H1 (cell line): ENCODE results near the gene EGFLAM. TPM values are rescaled to one million over a fixed set of nuclear protein-coding genes. Genes with fewer than 3 reads are reported as not detected.

Experiments
- CTCF ChIA-PET: fragments of 300-600 bp; sonication (Branson Sonifier 250); formaldehyde crosslinking; loops from one replicate; lab custom pipeline; 2021; ENCODE audit not compliant: partially characterized antibody; lab: Charles Lee
- POLR2A ChIA-PET: fragments of 300-600 bp; sonication (Branson Sonifier 250); formaldehyde crosslinking; loops from one replicate; lab custom pipeline; 2021; ENCODE audit warnings: inconsistent platforms; ENCODE audit not compliant: partially characterized antibody; lab: Charles Lee
- DNase-seq, 2 experiments: peaks; one replicate each; pipeline versions ENCODE4 v3.0.0 to v3.0.0-alpha.2; 2010 to 2022; ENCODE audit warnings: low spot score in 2 of 2, low read depth in 1 of 2, mixed read lengths in 1 of 2
- FAIRE-seq: peaks from 2 replicates; lab custom pipeline; 2011; peaks lifted over from hg19 to GRCh38; lab: Jason Lieb, UNC
- H2AFZ ChIP-seq: 2 replicates; pipeline ENCODE4 v1.8.1; 2012; ENCODE audit warnings: low read length, inconsistent platforms
- H2AK5ac ChIP-seq: 2 replicates; pipeline ENCODE4 v1.6.1; 2013; ENCODE audit warnings: low read depth, low read length
- H2BK120ac ChIP-seq: replicated peaks from 2 replicates; pipeline ENCODE3; 2013; ENCODE audit warnings: low read depth, low read length, inconsistent platforms
- H2BK12ac ChIP-seq: 2 replicates; pipeline ENCODE4 v1.6.1; 2013; ENCODE audit warnings: low read depth, low read length
- H2BK15ac ChIP-seq: 2 replicates; pipeline ENCODE4 v1.6.1; 2013; ENCODE audit warnings: low read length
- H2BK20ac ChIP-seq: 2 replicates; pipeline ENCODE4 v1.6.1; 2013; ENCODE audit warnings: low read length
- H2BK5ac ChIP-seq: 2 replicates; pipeline ENCODE4 v1.6.1; 2013; ENCODE audit warnings: low read depth, low read length
- H3K14ac ChIP-seq: 2 replicates; pipeline ENCODE4 v1.6.1; 2013; ENCODE audit warnings: inconsistent platforms; ENCODE audit not compliant: insufficient read length
- H3K18ac ChIP-seq: 2 replicates; pipeline ENCODE4 v1.6.1; 2013; ENCODE audit warnings: low read length; ENCODE audit errors: extremely low read depth
- H3K23ac ChIP-seq: 2 replicates; pipeline ENCODE4 v1.6.1; 2013; ENCODE audit warnings: inconsistent platforms; ENCODE audit not compliant: insufficient read length
- H3K23me2 ChIP-seq: 2 replicates; pipeline ENCODE4 v1.6.1; 2013; ENCODE audit warnings: low read depth, low read length
- H3K27ac ChIP-seq: 2 replicates; pipeline ENCODE4 v1.6.1; 2011; ENCODE audit warnings: low read depth, low read length, inconsistent platforms
- H3K27me3 ChIP-seq, 4 experiments: replicated peaks in 1 of 4; 1 replicate in 1 of 4; 2 replicates in 3 of 4; pipeline versions ENCODE4 v1.6.1 to v1.8.1; 2011 to 2013; ENCODE audit warnings: low read length in 3 of 4, mild to moderate bottlenecking in 3 of 4, inconsistent platforms in 2 of 4, mixed read lengths in 2 of 4, moderate library complexity in 1 of 4; ENCODE audit not compliant: control insufficient read depth in 3 of 4, insufficient read depth in 3 of 4; ENCODE audit errors: extremely low read depth in 1 of 4
- H3K36me3 ChIP-seq, 4 experiments: 2 replicates each; pipeline versions ENCODE4 v1.6.1 to v1.8.1; 2011 to 2013; ENCODE audit warnings: mild to moderate bottlenecking in 4 of 4, low read length in 3 of 4, moderate library complexity in 2 of 4, control low read depth in 1 of 4, inconsistent platforms in 1 of 4; ENCODE audit not compliant: insufficient read depth in 4 of 4, control insufficient read depth in 2 of 4
- H3K4ac ChIP-seq: replicated peaks from 2 replicates; pipeline ENCODE3; 2013; ENCODE audit warnings: low read length, low read depth, mixed read lengths, inconsistent platforms; ENCODE audit not compliant: insufficient read length
- H3K4me1 ChIP-seq, 4 experiments: replicated peaks in 1 of 4; 1 replicate in 1 of 4; 2 replicates in 3 of 4; pipeline versions ENCODE4 v1.6.1 to v1.8.1; 2011 to 2013; ENCODE audit warnings: low read length in 3 of 4, inconsistent platforms in 2 of 4, mixed read lengths in 1 of 4; ENCODE audit not compliant: insufficient read depth in 4 of 4, control insufficient read depth in 3 of 4
- H3K4me2 ChIP-seq, 2 experiments: 2 replicates each; pipeline versions ENCODE4 v1.6.1 to v1.8.1; 2011 to 2013; ENCODE audit warnings: low read depth in 2 of 2, low read length in 2 of 2, control low read depth in 1 of 2, inconsistent platforms in 1 of 2, mild to moderate bottlenecking in 1 of 2; ENCODE audit not compliant: insufficient read depth in 1 of 2
- H3K4me3 ChIP-seq, 4 experiments: fragments of 200-600, 300-600 bp in 1 of 4; sonication (generic), shearing (Covaris generic), sonication (Bioruptor Twin) in 1 of 4; 2 replicates each; pipeline versions ENCODE4 v1.5.1 to v1.8.1; 2011 to 2016; ENCODE audit warnings: low read length in 4 of 4, low read depth in 3 of 4, control low read depth in 2 of 4, inconsistent platforms in 2 of 4, mild to moderate bottlenecking in 2 of 4, mixed read lengths in 1 of 4, moderate library complexity in 1 of 4; ENCODE audit not compliant: insufficient read depth in 2 of 4; ENCODE audit errors: extremely low read depth in 1 of 4
- H3K56ac ChIP-seq: replicated peaks from 2 replicates; pipeline ENCODE3; 2013; ENCODE audit warnings: low read depth, mild to moderate bottlenecking, mixed read lengths, low read length, inconsistent platforms; ENCODE audit not compliant: insufficient read length
- H3K79me1 ChIP-seq: 2 replicates; pipeline ENCODE4 v1.6.1; 2013; ENCODE audit warnings: low read depth, low read length, control low read depth
- H3K79me2 ChIP-seq, 2 experiments: 2 replicates each; pipeline versions ENCODE4 v1.6.1 to v1.8.1; 2012 to 2013; ENCODE audit warnings: low read length in 2 of 2, mild to moderate bottlenecking in 2 of 2, inconsistent platforms in 1 of 2; ENCODE audit not compliant: insufficient read depth in 2 of 2, control insufficient read depth in 1 of 2
- H3K9ac ChIP-seq, 4 experiments: replicated peaks in 1 of 4; 1 replicate in 1 of 4; 2 replicates in 3 of 4; pipeline versions ENCODE4 v1.6.1 to v1.8.1; 2011 to 2013; ENCODE audit warnings: low read depth in 3 of 4, low read length in 3 of 4, control low read depth in 2 of 4, mild to moderate bottlenecking in 2 of 4, moderate library complexity in 2 of 4, inconsistent platforms in 1 of 4; ENCODE audit errors: extremely low read depth in 1 of 4
- H3K9me3 ChIP-seq, 2 experiments: 2 replicates each; pipeline versions ENCODE4 v1.6.1 to v1.8.1; 2012 to 2013; ENCODE audit warnings: mild to moderate bottlenecking in 2 of 2, moderate library complexity in 2 of 2, control low read depth in 1 of 2, inconsistent platforms in 1 of 2, low read depth in 1 of 2, low read length in 1 of 2, mixed read lengths in 1 of 2; ENCODE audit not compliant: insufficient read depth in 2 of 2
- H4K20me1 ChIP-seq, 2 experiments: replicated peaks in 1 of 2; 2 replicates each; pipeline versions ENCODE3 to v1.8.1; 2011 to 2013; ENCODE audit warnings: inconsistent platforms in 2 of 2, low read length in 2 of 2, mild to moderate bottlenecking in 1 of 2; ENCODE audit not compliant: insufficient read depth in 2 of 2, control insufficient read depth in 1 of 2
- H4K5ac ChIP-seq: 2 replicates; pipeline ENCODE4 v1.6.1; 2013; ENCODE audit warnings: low read length, low read depth, mixed read lengths, inconsistent platforms; ENCODE audit not compliant: insufficient read length
- H4K8ac ChIP-seq: 2 replicates; pipeline ENCODE4 v1.8.0; 2013; ENCODE audit warnings: mild to moderate bottlenecking, moderate library complexity, low read length, inconsistent platforms; ENCODE audit not compliant: insufficient read depth; ENCODE audit errors: extremely low read depth
- H4K91ac ChIP-seq: replicated peaks from 2 replicates; pipeline ENCODE3; 2013; ENCODE audit warnings: low read length, mixed read lengths, inconsistent platforms; ENCODE audit not compliant: insufficient read length
- POLR2AphosphoS5 ChIP-seq: IDR thresholded peaks from 2 replicates; pipeline ENCODE4 v1.6.1; 2011; ENCODE audit warnings: low read depth, low read length
- POU5F1 ChIP-seq: IDR thresholded peaks from 2 replicates; pipeline ENCODE4 v1.6.1; 2011; ENCODE audit warnings: low read depth, mild to moderate bottlenecking, low read length, moderate library complexity
- SRF ChIP-seq: IDR thresholded peaks from 2 replicates; pipeline ENCODE4 v1.6.1; 2011; ENCODE audit warnings: mild to moderate bottlenecking, low read depth, low read length, moderate library complexity
- WGBS, 2 experiments: shearing (Covaris generic) in 1 of 2; methylation state at CpG; one replicate each; pipeline versions ENCODE4 v1.1.6 to v1.1.7; 2013 to 2015; ENCODE audit warnings: low lambda C conversion rate in 2 of 2, mixed read lengths in 2 of 2, inconsistent platforms in 1 of 2, low coverage in 1 of 2, missing lambda C conversion rate in 1 of 2; ENCODE audit not compliant: insufficient replicate concordance in 2 of 2, insufficient coverage in 1 of 2, insufficient read length in 1 of 2; ENCODE audit errors: extremely low coverage in 1 of 2, missing lambda C conversion rate in 1 of 2; 5-methylcytosine and 5-hydroxymethylcytosine counted together
- polyA plus RNA-seq, 7 experiments: library from polyadenylated mRNA; depleted of rRNA in 3 of 7; stranded (reverse) in 5 of 7; unstranded in 2 of 7; fragments of >200 nt in 5 of 7; fragments of 200-250 nt in 2 of 7; gene quantifications; 1 replicate in 5 of 7; 2 replicates in 1 of 7; 4 replicates in 1 of 7; pipeline versions ENCODE4 v1.2.1 to v1.2.3, GENCODE V29; 2011 to 2013; ENCODE audit warnings: missing spikeins in 2 of 7, mixed read lengths in 2 of 7
- total RNA-seq: library from RNA; stranded (reverse); fragmentation: NEBNext Ultra II Directional; extraction: Animal tissue kit (Norgen Biotek cat#: 25700); gene quantifications from 2 replicates; pipeline ENCODE4 v1.2.1, GENCODE V29; 2021

Gene EGFLAM
- total and polyA plus RNA-seq, 2 of the 8 experiments (the other 6 are each of a cell fraction or from before 2014, with no cell fraction given) = 0.20 to 0.24 TPM

- H3K18ac ChIP-seq = no peak overlapping the region
- H3K4me1 ChIP-seq = no peaks in the 10 kb centered on the region
- H3K4me2 ChIP-seq = no peak overlapping the region
- H3K27ac ChIP-seq = no peak overlapping the region
- H3K27me3 ChIP-seq = no peaks in the 10 kb centered on the region
- FAIRE-seq = no peak
- no peaks in the 10 kb centered on the region for H4K20me1 ChIP-seq
- H3K23ac ChIP-seq = no peak overlapping the region
- no peak for DNase-seq
- H3K9me3 ChIP-seq = no peaks in the 10 kb centered on the region
- no peak overlapping the region for H2AFZ ChIP-seq
- H3K4me3 ChIP-seq = no peak overlapping the region
- 85% methylated on average over 6 of the region's 6 CpGs; no CpG with 5 or more reads in 1 of the 2 experiments for WGBS, 2 experiments
- H3K14ac ChIP-seq = no peak overlapping the region
- CTCF ChIA-PET = interaction anchor here (0.6 to 2.1 kb wide), 10 partner anchors 9 to 720 kb away, joined by 3 to 22 read pairs (median 4); no protein-coding TSS in a partner anchor
- no peak overlapping the region for H2BK120ac ChIP-seq
- no peak overlapping the region for H3K56ac ChIP-seq
- H2BK5ac ChIP-seq = no peak overlapping the region
- H3K4ac ChIP-seq = no peak overlapping the region
- no peak overlapping the region for H2BK15ac ChIP-seq
- H4K91ac ChIP-seq = no peak overlapping the region
- no peaks in the 10 kb centered on the region for H3K36me3 ChIP-seq
- POLR2A ChIA-PET = no interaction called here
- no peaks in the 10 kb centered on the region for H3K23me2 ChIP-seq
- H2BK20ac ChIP-seq = no peak overlapping the region
- H3K79me2 ChIP-seq = no peaks in the 10 kb centered on the region
- no peak overlapping the region for H3K9ac ChIP-seq
- H4K8ac ChIP-seq = no peak overlapping the region
- H4K5ac ChIP-seq = no peak overlapping the region
- no peak overlapping the region for H2BK12ac ChIP-seq
- H2AK5ac ChIP-seq = no peak overlapping the region
- H3K79me1 ChIP-seq = no peaks in the 10 kb centered on the region
- TF ChIP-seq POU5F1 (no peak), SRF (no peak), POLR2AphosphoS5 (no peak)
Observed at GRCh38 chr5:38403877-38404635, 145.7 kb downstream of the EGFLAM start.
